GM21381 (cell line): ENCODE measurements around the gene LMF1.

ENCODE experiments used
- ATAC-seq: cut with Tn5 transposase; IDR thresholded peaks from one replicate; pipeline ENCODE4 v1.9.1; 2021; ENCODE audit warnings: mild to moderate bottlenecking, moderate library complexity; ENCODE audit not compliant: unreplicated experiment

LMF1 gene

DNA sequence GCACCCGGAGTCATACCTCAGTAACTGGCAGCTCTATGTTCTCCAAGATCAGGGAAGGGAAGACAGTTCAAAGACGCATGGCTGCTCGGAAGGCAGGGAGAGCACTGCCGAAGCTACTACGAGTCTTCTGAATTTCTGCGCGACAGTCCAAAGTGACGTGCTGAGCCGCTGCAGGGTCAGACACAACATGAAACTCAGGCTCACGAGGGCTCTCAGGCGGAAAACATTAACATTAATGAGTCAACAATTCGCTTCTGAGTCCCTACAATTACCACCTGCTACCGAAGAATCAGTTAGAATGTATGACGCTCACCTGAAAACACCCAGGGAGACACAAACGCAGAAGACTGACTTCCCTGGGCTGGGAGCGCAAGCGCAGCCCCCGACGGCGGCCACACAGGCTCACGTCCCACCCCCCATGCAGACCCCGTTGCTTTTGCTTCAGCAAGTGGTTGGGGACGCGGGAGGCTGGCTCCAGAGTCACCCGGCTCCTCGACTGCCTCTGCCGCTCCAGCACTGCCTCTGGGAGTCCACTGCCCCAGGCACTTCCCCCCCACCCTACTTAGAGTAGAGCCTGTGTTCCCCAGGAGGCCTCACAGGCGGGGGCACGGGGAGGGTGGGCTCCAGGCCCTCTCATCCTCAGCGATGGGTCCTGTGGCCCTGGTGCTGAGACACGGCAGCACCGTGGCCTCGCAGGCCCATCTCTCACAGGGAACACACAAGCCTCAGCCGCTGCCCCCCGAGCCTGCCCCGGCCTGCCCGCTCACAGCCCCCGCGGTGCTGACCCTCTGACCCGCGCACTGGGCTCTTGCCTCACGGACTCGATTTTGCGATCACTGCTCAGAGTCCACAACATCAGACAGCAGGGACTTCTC, 38.9 kb downstream of the LMF1 start:
- ATAC-seq = no peak

DNA sequence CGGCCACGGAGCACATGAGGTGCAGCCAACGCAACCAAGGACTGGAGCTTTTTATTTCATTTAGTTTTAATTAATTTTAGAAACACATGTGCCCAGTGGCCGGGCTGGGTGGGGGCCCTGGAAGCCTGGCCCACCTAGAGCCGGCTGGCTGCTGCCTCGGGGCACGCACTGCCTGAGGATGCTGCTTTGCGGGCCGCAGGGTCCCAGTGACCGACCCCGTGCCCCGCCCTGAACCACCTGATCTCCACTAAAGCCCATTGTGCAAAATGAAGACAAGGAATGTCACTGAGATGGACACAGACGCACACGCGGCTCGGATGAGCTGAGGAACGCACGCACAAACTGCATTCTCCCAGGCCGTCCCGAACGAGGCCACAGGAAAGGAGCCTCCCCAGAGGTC, 39.6 kb downstream of the LMF1 start:
- ATAC-seq = no peak

DNA sequence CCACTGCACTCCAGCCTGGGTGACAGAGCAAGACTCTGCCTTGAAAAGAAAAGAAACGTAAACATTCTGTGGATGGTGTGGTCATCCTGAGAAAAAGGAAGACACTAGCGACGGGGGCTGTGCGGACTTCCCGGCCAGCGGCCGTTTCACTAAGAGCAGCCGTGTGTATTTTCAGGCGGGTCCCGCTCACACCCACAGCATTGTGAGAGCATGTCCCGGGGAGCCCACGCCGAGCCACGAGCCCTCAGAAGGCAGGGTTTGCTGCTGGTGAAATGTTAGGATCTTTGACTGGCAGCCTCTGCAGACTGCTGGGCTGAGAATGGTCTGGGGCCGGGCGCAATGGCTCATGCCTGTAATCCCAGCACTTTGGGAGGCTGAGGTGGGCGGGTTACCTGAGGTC, 40.3 kb downstream of the LMF1 start:
- no peak for ATAC-seq

DNA sequence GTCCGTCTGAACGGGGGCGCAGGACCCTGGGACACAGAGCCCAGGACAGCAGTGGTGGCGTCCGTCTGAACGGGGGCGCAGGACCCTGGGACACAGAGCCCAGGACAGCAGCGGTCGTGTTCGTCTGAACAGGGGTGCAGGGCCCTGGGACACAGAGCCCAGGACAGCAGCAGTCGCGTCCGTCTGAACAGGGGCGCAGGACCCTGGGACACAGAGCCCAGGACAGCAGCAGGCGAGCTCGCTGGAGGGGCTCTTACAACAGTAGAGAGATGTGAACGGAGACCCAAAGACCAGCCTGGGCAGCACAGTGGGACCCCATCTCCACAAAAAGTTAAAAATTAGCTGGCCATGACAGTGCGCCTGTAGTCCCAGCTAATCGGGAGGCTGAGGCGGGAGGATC, 40.7 kb downstream of the LMF1 start:
- no peak for ATAC-seq

DNA sequence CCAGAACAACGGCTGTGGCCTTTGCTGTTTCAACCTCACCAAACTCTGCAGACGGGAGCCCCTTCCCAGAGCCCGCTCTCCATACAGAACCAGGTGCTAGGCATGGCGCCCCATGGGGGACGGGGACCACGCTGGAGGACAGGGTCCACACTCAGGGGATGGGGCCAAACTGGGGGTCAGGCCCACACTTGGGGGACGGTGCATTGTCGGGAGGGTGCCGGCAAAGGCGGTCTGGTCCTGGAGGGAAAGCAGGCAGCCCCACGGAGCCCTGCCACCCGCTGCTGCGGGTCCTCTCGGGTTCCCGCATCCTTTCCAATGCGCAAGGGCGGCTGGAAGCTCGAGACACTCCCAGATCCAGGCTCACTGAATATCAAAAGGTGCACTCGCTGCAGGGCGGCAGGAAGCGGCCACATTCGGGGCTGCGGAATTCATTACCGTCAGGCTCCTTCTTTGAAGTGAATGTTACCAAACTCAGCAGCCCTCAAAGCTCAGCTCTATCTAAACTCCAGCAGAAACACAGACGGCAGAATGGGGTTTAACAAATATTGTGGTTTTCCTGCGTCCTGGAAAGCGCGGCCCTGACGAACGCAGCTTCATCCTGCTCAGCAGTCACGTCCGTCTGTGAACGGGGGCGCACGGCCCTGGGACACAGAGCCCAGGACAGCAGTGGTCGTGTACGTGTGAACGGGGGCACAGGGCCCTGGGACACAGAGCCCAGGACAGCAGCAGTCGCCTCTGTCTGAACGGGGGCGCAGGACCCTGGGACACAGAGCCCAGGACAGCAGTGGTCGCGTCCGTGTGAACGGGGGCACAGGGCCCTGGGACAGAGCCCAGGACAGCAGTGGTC, 41.3 kb downstream of the LMF1 start:
- ATAC-seq = no peak

DNA sequence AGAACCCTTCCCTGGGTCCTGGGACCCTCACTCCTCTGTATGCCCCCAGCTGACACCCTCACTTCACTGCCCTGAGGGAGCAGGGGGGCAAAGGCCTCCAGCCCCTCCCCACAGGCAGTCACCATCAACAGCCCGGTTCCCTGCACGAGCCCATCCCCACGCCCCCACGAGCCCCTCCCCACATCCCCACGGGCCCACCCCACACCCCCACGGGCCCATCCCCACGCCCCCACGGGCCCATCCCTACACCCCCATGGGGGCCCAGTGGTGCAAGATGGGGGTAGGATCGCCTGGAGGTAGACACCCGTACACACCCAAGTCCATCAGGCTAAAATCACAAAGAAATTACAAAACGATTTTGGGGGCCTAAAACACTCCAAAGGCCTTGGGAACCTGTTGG, 42.3 kb downstream of the LMF1 start:
- no peak for ATAC-seq

DNA sequence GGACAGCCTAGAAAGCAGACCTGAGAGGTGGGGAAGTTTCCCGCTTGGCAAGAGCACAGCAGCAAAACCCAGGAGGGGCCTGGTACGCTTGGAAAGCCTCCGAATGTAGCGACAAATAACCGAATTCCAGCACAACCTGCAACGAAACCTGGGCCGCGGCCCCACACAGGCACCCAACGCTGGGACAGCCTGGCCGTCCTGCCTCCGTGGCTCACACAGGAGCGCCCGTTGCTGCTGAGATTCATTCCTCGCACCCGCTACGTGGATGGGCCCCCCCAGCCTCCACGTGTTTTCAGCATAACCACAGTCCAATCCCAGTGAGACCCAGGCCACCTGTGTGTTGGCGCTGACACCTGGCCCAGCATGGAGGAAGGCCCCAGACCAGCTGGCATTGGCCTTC, 42.9 kb downstream of the LMF1 start:
- ATAC-seq = no peak

DNA sequence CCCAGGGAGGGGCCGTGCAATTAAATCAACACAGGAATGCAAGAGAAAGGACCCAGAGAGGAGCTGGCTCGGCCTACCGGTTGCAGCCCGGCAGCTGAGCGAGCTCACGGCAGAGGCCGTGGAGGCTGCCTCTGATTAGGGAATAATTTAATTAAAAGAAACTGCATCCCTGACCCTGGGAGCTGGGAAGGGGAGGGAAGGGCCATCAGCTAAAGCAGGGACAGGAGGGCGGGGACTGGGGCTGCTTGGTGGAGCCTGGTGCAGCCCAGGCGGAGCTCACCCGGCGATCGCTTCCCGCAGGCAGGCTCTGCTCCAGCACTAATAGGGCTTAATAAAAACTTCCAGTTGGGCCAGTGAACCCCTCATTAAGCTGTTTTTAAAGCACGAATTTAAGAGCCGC, 43.4 kb downstream of the LMF1 start:
- no peak for ATAC-seq

DNA sequence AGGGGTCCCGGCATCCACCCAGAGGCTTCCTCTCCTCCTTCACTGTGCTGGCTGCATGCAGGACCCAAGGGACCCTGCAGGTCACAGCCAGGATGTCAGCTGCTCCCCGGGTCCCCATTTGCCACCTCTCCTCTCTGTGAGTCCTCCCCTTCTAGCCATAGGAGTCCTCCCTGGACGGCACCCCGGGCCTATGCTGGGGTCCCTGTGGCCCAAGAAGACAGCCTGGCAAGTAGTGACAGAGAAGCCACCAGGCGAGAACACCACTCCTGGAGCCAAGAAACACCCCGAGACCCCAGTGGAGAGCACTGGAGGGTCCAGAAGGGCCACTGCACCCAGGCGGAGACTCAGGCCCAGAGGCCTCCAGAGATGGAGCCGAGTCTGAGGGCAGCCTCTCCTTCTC, 44.1 kb downstream of the LMF1 start:
- no peak for ATAC-seq

DNA sequence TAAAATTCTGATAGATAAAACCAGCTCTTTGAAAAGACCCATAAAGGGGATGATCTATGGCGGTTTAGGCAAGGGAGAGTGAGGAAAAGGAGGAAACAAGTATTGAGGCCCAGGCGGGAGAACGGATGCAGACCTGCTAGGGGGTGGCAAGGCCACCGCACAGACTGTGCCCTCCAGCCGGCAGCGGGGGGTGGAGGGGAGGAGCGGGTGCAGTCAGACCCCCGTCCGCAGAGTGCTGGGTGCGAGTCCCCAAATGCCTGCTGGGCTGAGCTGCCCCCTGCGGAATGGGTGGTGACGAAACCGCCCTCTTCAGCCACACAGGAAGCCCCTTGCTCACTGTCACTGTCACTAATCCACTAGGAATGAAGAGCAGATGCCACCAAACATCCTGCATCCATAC, 46.0 kb downstream of the LMF1 start:
- ATAC-seq = no peak

DNA sequence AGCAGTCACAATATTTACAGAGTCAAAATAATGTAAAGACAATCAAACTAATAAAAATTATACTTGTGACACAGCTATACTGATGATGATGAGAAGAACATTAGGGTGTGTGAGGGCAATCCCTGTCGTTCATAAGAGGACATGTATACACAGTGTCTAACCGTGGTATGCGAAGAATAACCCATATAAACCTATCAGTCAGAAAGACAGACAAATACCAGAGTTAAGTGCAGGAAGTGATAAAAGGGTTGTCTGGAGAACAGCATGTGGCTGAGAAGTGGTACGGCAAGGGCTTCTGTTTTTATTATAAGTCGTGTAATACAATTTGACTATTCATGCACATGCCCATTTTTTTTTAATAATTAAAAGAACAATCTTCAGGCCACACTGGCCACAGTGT, 46.7 kb downstream of the LMF1 start:
- ATAC-seq = no peak

DNA sequence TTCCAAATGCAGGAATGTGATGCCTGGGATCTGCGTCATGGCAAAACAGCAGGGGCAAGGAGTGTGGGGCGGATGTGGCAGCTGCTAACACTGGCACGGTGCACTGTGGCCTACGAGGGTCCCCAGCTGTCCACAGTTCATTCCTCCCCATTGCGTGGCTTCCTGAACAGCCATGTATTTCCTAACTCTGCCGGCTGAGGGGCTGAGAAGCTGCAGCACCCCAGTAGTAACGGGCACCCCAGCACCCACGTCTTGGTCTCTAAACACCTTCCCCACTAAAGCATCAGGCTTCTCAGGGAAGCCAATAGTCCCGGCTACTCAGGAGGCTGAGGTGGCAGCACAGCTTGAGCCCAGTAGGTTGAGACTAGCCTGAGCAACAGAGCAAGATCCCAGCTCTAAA, 47.6 kb downstream of the LMF1 start:
- ATAC-seq = no peak

DNA sequence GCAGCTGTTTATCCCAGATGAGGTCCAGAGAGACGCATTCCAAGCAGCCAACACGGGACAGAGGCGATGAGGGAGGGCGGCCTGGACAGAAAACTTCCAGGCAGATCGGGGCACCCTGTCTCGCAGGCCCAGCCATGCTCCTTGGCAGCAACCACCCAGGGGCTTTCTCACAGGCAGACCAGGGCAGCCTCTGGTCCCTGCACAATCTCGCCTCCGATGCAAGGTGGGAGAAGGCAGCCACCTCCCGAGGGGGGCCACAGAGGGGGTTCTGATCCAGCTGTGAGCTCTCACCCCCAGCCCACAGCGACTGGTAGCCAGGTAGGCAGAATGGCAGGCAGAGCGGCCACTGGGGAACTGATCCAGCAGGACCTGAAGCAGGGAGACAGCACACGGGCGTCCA, 48.7 kb downstream of the LMF1 start:
- ATAC-seq = no peak

DNA sequence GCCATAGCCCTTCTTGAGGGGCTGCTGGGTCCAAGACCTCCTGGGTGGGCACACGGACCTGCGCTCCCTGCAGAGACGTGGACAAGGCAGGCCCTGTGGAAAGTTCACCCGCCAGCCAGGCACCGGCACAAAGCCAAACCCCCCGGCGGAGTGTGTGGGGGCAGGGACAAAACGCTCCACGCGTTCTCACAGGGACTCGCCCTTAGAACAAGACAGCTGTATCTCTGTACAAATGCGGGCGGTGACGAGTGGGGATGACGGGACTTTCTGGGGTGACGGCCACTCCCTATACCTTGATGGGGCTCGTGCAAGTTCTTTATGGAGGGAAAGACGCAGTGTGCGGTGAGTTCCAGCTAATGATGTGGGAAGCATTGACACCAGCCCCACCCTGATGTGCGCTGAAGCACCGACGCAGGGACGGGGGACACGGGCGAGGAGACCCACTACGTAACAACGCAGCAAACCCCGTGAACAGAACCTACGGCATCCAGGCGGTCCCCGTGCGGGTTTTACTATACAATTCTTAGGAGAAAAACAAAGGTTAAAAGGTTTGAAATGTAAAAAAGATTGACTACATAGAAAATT, 49.4 kb downstream of the LMF1 start:
- ATAC-seq = no peak

DNA sequence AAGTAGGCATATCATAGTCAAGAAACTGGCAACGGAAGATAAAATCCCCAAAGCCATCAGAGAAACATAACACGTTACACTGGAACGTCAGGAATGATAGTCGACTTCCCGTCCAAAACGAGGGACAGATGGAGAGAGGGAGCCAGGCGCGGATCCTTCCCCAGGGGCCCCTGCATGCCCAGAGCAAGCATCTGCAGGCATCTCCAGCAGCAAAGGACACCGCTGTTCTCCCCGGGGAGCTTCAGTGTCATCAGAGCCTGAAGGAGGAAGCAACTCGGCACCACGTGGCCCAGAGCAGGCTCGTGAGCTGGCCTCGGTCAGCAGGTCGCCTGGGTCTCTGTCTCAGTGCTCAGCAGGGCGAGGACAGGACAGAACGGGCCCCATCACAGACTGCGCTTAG, 50.1 kb downstream of the LMF1 start:
- ATAC-seq = no peak

DNA sequence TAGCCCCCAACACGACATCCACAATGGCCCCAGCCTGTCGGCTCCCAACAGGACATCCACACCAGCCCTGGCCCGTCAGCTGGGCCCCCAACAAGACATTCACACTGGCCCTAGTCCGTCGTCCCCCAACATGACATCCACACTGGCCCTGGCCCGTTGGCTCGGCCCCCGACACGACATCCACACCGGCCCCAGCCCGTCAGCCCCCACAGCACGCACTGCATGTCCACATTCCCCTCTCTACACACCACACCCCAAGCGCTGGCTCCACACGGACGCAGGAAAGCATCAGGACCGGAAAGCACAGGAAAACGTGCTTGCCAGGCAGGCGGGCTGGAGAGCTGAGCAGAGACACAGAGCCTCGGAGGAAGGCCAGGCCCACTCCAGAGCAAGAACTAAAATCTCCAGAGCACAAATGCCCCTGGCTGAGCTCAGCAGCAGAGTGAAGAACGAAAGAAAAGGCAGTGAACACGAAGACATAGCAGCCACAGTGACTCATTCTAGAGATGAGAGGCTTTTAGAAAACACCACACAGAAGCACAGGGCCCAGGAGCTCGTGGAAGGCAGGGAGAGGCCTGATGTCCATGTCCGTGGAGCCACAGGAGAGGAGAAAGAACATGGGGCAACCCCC, 50.6 kb downstream of the LMF1 start:
- ATAC-seq = no peak

DNA sequence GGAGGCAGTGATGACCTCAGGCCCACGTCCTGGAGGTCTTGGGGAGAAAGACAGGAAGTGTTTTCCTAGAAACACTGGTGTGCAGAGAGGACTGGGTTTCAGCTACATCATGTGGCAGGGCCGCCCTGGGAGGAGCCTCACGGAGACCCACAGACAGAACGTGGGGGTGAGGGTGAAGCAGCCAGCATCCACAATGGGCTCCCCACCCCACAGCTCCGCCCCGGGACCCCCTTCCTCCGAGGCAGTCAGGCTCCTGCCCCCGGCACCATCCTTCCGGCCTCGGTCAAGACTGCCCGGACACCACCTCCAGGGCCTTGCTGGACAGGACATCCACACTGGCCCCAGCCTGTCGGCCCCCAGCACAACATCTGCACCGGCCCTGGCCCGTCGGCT, 51.1 kb downstream of the LMF1 start:
- no peak for ATAC-seq

DNA sequence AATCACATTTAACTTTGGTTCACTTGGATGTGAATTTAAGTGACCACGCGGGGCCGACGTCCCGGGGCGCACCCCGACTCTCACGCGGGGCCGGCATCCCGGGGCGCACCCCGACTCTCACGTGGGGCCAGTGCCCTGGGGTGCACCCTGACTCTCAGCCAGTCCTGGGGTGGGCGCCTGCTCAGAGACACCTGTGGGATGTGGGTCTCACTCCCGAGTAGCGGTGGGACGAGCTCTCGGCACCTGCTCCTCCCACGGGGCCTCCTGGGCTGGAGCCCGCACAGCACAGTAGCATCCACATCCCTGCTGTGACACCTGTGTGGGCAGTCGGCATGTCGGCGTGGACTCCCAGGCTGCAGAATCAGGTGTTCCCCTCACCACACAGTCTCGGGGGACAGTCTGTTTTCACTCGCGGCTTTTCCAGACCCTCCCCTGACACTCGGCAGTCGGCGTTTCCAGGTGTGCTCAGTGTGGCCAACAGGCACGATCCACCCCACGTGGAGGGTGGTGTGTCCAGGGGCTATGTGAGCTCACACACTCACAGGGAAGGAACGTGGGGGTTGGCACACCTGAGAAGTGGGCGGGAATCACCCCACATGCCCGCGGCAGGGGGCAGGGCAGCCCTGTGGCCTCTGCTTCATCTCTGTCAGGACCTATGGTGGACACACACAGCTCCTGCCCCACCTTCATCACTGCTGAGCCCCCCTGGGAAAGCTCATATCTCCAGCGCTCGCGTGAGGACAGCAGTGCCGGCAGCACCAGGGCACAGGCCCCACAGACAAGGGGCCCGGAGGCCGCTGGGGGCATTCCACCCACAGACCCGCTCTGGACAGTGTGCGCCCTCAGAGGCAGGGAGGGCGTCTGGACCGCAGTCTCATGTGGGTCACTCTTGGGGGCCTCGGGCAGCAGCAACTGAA, 51.8 kb downstream of the LMF1 start:
- no peak for ATAC-seq

DNA sequence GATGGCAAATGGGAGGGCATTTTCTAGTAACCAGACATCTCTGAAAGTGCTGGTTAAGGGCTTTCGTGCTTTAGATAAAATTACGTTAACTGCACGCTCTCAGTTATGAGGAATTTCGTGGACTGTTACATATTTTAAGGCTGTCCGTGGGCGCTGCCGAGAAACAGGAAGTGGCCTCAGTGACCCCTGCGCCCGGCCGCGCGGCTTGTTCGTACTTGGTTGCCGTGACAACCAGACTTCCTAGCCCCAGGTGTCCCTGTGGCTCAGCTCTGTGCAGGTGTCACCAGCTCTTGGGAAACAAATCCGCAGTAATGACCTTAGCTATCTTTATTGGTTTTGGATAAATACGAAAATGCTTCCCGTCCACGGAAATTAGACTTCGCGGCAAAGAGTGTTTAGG, 52.7 kb downstream of the LMF1 start:
- no peak for ATAC-seq

DNA sequence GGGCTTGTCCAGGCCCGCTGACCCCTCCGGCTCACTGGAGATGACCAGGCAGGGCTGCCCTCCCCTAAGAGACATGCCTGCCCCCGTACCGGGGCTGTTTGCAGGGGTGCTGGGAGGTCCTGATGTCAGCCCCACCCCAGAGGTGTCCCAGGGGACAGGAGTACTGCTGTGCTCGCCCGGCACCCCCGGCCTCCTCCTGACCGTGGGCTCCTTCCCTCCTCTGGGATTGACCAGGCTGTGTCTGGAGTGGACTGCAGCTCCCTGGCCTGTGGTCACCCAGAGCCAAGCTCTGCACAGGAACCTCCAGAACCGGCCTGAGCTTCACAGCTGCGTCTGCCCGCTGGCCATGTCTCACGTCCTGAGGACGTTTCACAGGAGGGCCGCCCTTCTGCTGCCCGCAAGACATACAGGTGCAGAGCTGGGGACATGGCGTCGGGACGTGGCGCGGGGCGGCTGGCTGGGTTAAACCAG, 53.2 kb downstream of the LMF1 start:
- no peak for ATAC-seq
